IMR-90 (cell line): ENCODE data around the gene MEX3A. TPM values are rescaled to one million over a fixed set of nuclear protein-coding genes. Genes with fewer than 3 reads are reported as not detected.

Experiments used
- ATAC-seq: fragments of 200-7000 bp; cut with Tn5 transposase; 2 replicates; pipeline ENCODE4 v1.9.1; 2020; ENCODE audit warnings: low read depth, mild to moderate bottlenecking, moderate library complexity
- BruUV-seq: library from RNA; stranded (reverse); fragments of 400-500 nt; replicated peaks from 2 replicates; lab custom pipeline; 2021; lab: Mats Ljungman, UMichigan
- CTCF ChIA-PET: fragments of 300-600 bp; formaldehyde crosslinking; extraction: SDS; loops from one replicate; lab custom pipeline; 2021; ENCODE audit warnings: antibody characterized with exemption; lab: Yijun Ruan, JAX
- POLR2A ChIA-PET: fragments of 300-600 bp; sonication (Branson Sonifier 250); formaldehyde crosslinking; loops from one replicate; lab custom pipeline; 2022; ENCODE audit warnings: antibody characterized with exemption; ENCODE audit not compliant: unreplicated experiment; lab: Charles Lee
- DNase-seq: peaks from one replicate; pipeline ENCODE4 v3.0.0; 2013
- H2AFZ ChIP-seq: replicated peaks from 2 replicates; pipeline ENCODE3; 2013; ENCODE audit warnings: low read length, mild to moderate bottlenecking; ENCODE audit not compliant: poor library complexity
- H2AK5ac ChIP-seq: 2 replicates; pipeline ENCODE4 v1.6.1; 2013; ENCODE audit warnings: low read depth, low read length, inconsistent platforms
- H2AK9ac ChIP-seq: replicated peaks from 2 replicates; pipeline ENCODE3; 2013; ENCODE audit warnings: mild to moderate bottlenecking, low read depth, low read length, moderate library complexity; ENCODE audit not compliant: poor library complexity
- H2BK120ac ChIP-seq: 2 replicates; pipeline ENCODE4 v1.6.1; 2013; ENCODE audit warnings: low read depth, low read length, inconsistent platforms
- H2BK15ac ChIP-seq: 3 replicates; pipeline ENCODE4 v1.6.1; 2013; ENCODE audit warnings: low read depth, low read length, inconsistent platforms
- H2BK20ac ChIP-seq: 2 replicates; pipeline ENCODE4 v1.6.1; 2013; ENCODE audit warnings: low read depth, mild to moderate bottlenecking, inconsistent platforms, low read length, moderate library complexity
- H2BK5ac ChIP-seq: 2 replicates; pipeline ENCODE4 v1.6.1; 2013; ENCODE audit warnings: mild to moderate bottlenecking, low read depth, low read length, inconsistent platforms; ENCODE audit not compliant: poor library complexity, severe bottlenecking
- H3K14ac ChIP-seq: replicated peaks from 2 replicates; pipeline ENCODE4 v1.6.1; 2013; ENCODE audit warnings: low read depth, low read length, inconsistent platforms
- H3K18ac ChIP-seq: 2 replicates; pipeline ENCODE4 v1.6.1; 2013; ENCODE audit warnings: low read depth, low read length, control low read depth
- H3K23ac ChIP-seq: 2 replicates; pipeline ENCODE4 v1.6.1; 2013; ENCODE audit warnings: low read depth, low read length, inconsistent platforms
- H3K27ac ChIP-seq: 2 replicates; pipeline ENCODE4 v1.5.1; 2013; ENCODE audit warnings: mild to moderate bottlenecking, control low read depth, low read length; ENCODE audit not compliant: insufficient read depth
- H3K27me3 ChIP-seq: 2 replicates; pipeline ENCODE4 v1.6.1; 2013; ENCODE audit warnings: low read length; ENCODE audit not compliant: control insufficient read depth, insufficient read depth
- H3K36me3 ChIP-seq: 2 replicates; pipeline ENCODE4 v1.6.1; 2013; ENCODE audit warnings: low read length, mixed read lengths; ENCODE audit not compliant: control insufficient read depth, insufficient read depth
- H3K4ac ChIP-seq: 2 replicates; pipeline ENCODE4 v1.6.1; 2013; ENCODE audit warnings: low read depth, low read length, inconsistent platforms
- H3K4me1 ChIP-seq: 2 replicates; pipeline ENCODE4 v1.6.1; 2013; ENCODE audit warnings: low read length, mixed read lengths; ENCODE audit not compliant: control insufficient read depth, insufficient read depth
- H3K4me2 ChIP-seq: 2 replicates; pipeline ENCODE4 v1.6.1; 2013; ENCODE audit warnings: low read depth, mild to moderate bottlenecking, control low read depth, low read length, moderate library complexity
- H3K4me3 ChIP-seq: 2 replicates; pipeline ENCODE4 v1.5.1; 2013; ENCODE audit warnings: low read depth, mild to moderate bottlenecking, control low read depth, low read length, moderate library complexity; ENCODE audit not compliant: insufficient read depth
- H3K56ac ChIP-seq: 2 replicates; pipeline ENCODE4 v1.6.1; 2013; ENCODE audit warnings: low read length, inconsistent platforms; ENCODE audit not compliant: insufficient read depth; ENCODE audit errors: extremely low read depth
- H3K79me1 ChIP-seq, 2 experiments: 2 replicates each; pipeline ENCODE4 v1.6.1; 2013; ENCODE audit warnings: low read length in 2 of 2, inconsistent platforms in 1 of 2, low read depth in 1 of 2
- H3K9ac ChIP-seq: 2 replicates; pipeline ENCODE4 v1.6.1; 2013; ENCODE audit warnings: low read depth, low read length, control low read depth
- H3K9me1 ChIP-seq: 2 replicates; pipeline ENCODE4 v1.6.1; 2013; ENCODE audit warnings: low read length, inconsistent platforms; ENCODE audit not compliant: insufficient read depth
- H3K9me3 ChIP-seq: 2 replicates; pipeline ENCODE4 v1.6.1; 2013; ENCODE audit warnings: low read length; ENCODE audit not compliant: control insufficient read depth, insufficient read depth
- H4K20me1 ChIP-seq: 2 replicates; pipeline ENCODE4 v1.6.1; 2013; ENCODE audit warnings: low read length, inconsistent platforms; ENCODE audit not compliant: insufficient read depth
- H4K5ac ChIP-seq: 2 replicates; pipeline ENCODE4 v1.6.1; 2013; ENCODE audit warnings: mild to moderate bottlenecking, low read depth, low read length, control low read depth
- H4K8ac ChIP-seq, 2 experiments: 2 replicates each; pipeline ENCODE4 v1.6.1; 2013; ENCODE audit warnings: low read depth in 2 of 2, low read length in 2 of 2, control low read depth in 1 of 2, inconsistent platforms in 1 of 2
- H4K91ac ChIP-seq: 2 replicates; pipeline ENCODE4 v1.6.1; 2013; ENCODE audit warnings: low read depth, low read length, inconsistent platforms; ENCODE audit not compliant: insufficient read depth
- RCOR1 ChIP-seq: IDR thresholded peaks from 2 replicates; pipeline ENCODE4 v1.6.1; 2012; ENCODE audit warnings: mild to moderate bottlenecking, low read length, improper control_type of control experiment; ENCODE audit not compliant: insufficient replicate concordance
- WGBS, 2 experiments: methylation state at CpG; one replicate each; pipeline versions ENCODE4 v1.1.5 to v1.1.7; 2013; ENCODE audit warnings: missing lambda C conversion rate in 2 of 2; ENCODE audit not compliant: insufficient read length in 1 of 2; ENCODE audit errors: extremely low coverage in 2 of 2; 5-methylcytosine and 5-hydroxymethylcytosine counted together
- dilution Hi-C: fragments of 300-500 bp; cut with HindIII; formaldehyde crosslinking; loops from one replicate; pipeline ENCODE4 v1.14.3; 2018; ENCODE audit warnings: low sequenced_read_pairs; ENCODE audit not compliant: unreplicated experiment
- in situ Hi-C: fragments of 300-500 bp; cut with MboI; formaldehyde crosslinking; loops from 3 replicates; pipeline ENCODE4 v1.14.3; 2019; ENCODE audit warnings: low sequenced_read_pairs, inconsistent platforms, mixed read lengths
- intact Hi-C: fragments of 100-400 bp; cut with micrococcal nuclease; formaldehyde crosslinking; loops from 2 replicates; pipeline ENCODE4 v1.10.0; 2022
- polyA plus RNA-seq, 3 experiments: library from polyadenylated mRNA; depleted of rRNA; stranded (reverse); fragments of >200 nt; gene quantifications; 2 replicates each; pipeline ENCODE4 v1.2.3, GENCODE V29; 2012; ENCODE audit warnings: low replicate concordance in 1 of 3
- total RNA-seq: library from RNA; depleted of rRNA; stranded (reverse); fragments of >200 nt; gene quantifications from 2 replicates; pipeline ENCODE4 v1.2.3, GENCODE V29; 2012

MEX3A gene
- total and polyA plus RNA-seq, 2 of the 4 experiments (the other 2 are of a cell fraction): 2.3 to 9.0 TPM

GRCh38 chr1:156122086-156122485 is 39.8 kb upstream of the MEX3A start:
- dilution Hi-C loops (no loop called here), intact Hi-C loops (no loop called here), in situ Hi-C loops (no loop called here)
- no TSS peak for BruUV-seq
- Histone ChIP-seq H3K79me1 (peaks cover 0 to 31% of the 10 kb centered on the region in 2 experiments; a peak in 2 of 4 replicates), H2AFZ (no peak overlapping the region), H3K4me3 (no peak overlapping the region), H3K9me1 (peaks cover 25% of the 10 kb centered on the region), H3K23ac (peak overlapping the region; percentile 92), H3K14ac (peak overlapping the region; percentile 88), H2BK5ac (peak overlapping the region; percentile 96), H4K20me1 (peaks cover 72% of the 10 kb centered on the region), H2BK120ac (peak overlapping the region; percentile 75), H2AK9ac (no peak overlapping the region), H3K36me3 (peaks cover 13% of the 10 kb centered on the region), H2BK15ac (peak overlapping the region; percentile 86; the same call in 2 of the 3 replicates), H3K4me2 (peak overlapping the region; percentile 78), H3K27me3 (no peaks in the 10 kb centered on the region), H2AK5ac (peak overlapping the region; percentile 54), H3K4ac (peak overlapping the region; percentile 98; the same call in 1 of the 2 replicates), H2BK20ac (0 out of 2 replicates have a peak overlapping the region, but pooled peaks have one; percentile 26), H3K56ac (peak overlapping the region; percentile 50; the same call in 1 of the 2 replicates), H4K91ac (peak overlapping the region; percentile 72), H3K9me3 (no peaks in the 10 kb centered on the region), H3K27ac (peak overlapping the region; percentile 98; the same call in 1 of the 2 replicates), H4K5ac (peak overlapping the region; percentile 2; the same call in 1 of the 2 replicates), H3K18ac (peak overlapping the region; percentile 39), H3K4me1 (peaks cover 57% of the 10 kb centered on the region), H3K9ac (peak overlapping the region; percentile 70), H4K8ac (peak overlapping the region; percentile 98 to 99; a peak in 3 of 4 replicates)
- DNase-seq (no peak), ATAC-seq (no peak)
- no peak for TF ChIP-seq RCOR1
- POLR2A ChIA-PET: interaction anchor here (1.0 kb wide), 1 partner anchor 91 kb away, joined by 3 read pairs; the partner anchor contains the start of gene PMF1
- WGBS, 2 experiments: no CpG with 5 or more reads among the region's 4 CpGs
- CTCF ChIA-PET: interaction anchor here (1.3 to 2.1 kb wide), 2 partner anchors 20 to 25 kb away, joined by 3 to 7 read pairs; no protein-coding TSS in a partner anchor
